AG10803 (cell line): ENCODE data around the gene IPMK.
"Not testable (repeated sequence)": the region's sequence is repeated elsewhere in the genome, so short reads cannot be mapped to it uniquely, and the experiment has no call there.

Experiments
- DNase-seq: peaks from one replicate; pipeline ENCODE4 v3.0.0; 2010; ENCODE audit warnings: low read depth
- H3K4me3 ChIP-seq: 2 replicates; pipeline ENCODE4 v1.5.1; 2011; ENCODE audit warnings: mild to moderate bottlenecking, low read length, control low read depth
- CTCF ChIP-seq: conservative IDR thresholded peaks from 2 replicates; pipeline ENCODE4 v1.5.1; 2011; ENCODE audit warnings: mild to moderate bottlenecking, low read length, control low read depth, inconsistent platforms

IPMK gene

GRCh38 chr10:58241346-58241745 lies 26.3 kb downstream of the IPMK start:
- peak; percentile 73 for DNase-seq
- no peak for TF ChIP-seq CTCF

GRCh38 chr10:58240531-58240930 lies 27.2 kb downstream of the IPMK start:
- TF ChIP-seq CTCF, result no peak
- H3K4me3 ChIP-seq, result no peak overlapping the region
- DNase-seq, result no peak

More at GRCh38 chr10:58241346-58241745, 26.3 kb downstream of the IPMK start:
- no peak overlapping the region for H3K4me3 ChIP-seq

- TF ChIP-seq CTCF, result no peak
- DNase-seq, result peak; percentile 22
- H3K4me3 ChIP-seq, result no peak overlapping the region
Observed at GRCh38 chr10:58239561-58240169, 28.0 kb downstream of the IPMK start.

- TF ChIP-seq CTCF, result no peak
- DNase-seq, result peak; percentile 88
- H3K4me3 ChIP-seq, result no peak overlapping the region
Observed at GRCh38 chr10:58237014-58237834, 30.5 kb downstream of the IPMK start.

GRCh38 chr10:58229856-58230255 lies 37.8 kb downstream of the IPMK start:
- H3K4me3 ChIP-seq, DNase-seq: not testable (repeated sequence)

- no peak for DNase-seq
- no peak overlapping the region for H3K4me3 ChIP-seq
- TF ChIP-seq CTCF, result no peak
Observed at GRCh38 chr10:58225654-58226053, 42.0 kb downstream of the IPMK start.

- peak; percentile 88 for DNase-seq
- TF ChIP-seq CTCF, result no peak
Observed at GRCh38 chr10:58220769-58221451, 46.8 kb downstream of the IPMK start.

More at GRCh38 chr10:58220769-58221451, 46.8 kb downstream of the IPMK start:
- H3K4me3 ChIP-seq, result no peak overlapping the region
